A549 (cell line): ENCODE results near the gene TMPRSS2. TPM values are rescaled to one million over a fixed set of nuclear protein-coding genes. Genes with fewer than 3 reads are reported as not detected.

ENCODE experiments used
- ATAC-seq, 2 experiments: fragments of 200-7000 bp in 1 of 2; fragments of >200 bp in 1 of 2; cut with Nextera tagmentation in 1 of 2; cut with Tn5 transposase in 1 of 2; 3 replicates each; pipeline versions ENCODE4 v1.8.0 to v1.9.1; 2018 to 2020; ENCODE audit warnings: mild to moderate bottlenecking in 1 of 2, moderate library complexity in 1 of 2
- CTCF ChIA-PET: fragments of 300-600 bp; sonication (Branson Sonifier 250); formaldehyde crosslinking; extraction: SDS; loops from one replicate; lab custom pipeline; 2021; ENCODE audit warnings: antibody characterized with exemption, inconsistent platforms; lab: Yijun Ruan, JAX
- POLR2A ChIA-PET: fragments of 350-600 bp; formaldehyde crosslinking; extraction: SDS; loops from one replicate; lab custom pipeline; 2021; ENCODE audit warnings: antibody characterized with exemption, inconsistent platforms; lab: Yijun Ruan, JAX
- DNase-seq, 2 experiments: peaks; one replicate each; pipeline versions ENCODE4 v3.0.0 to v3.0.0-alpha.2; 2011 to 2016; ENCODE audit warnings: low read depth in 1 of 2, low spot score in 1 of 2
- FAIRE-seq: peaks from 2 replicates; lab custom pipeline; 2011; peaks lifted over from hg19 to GRCh38; lab: Jason Lieb, UNC
- H3K27ac ChIP-seq, 2 experiments: fragments of >200 bp; sonication (Bioruptor Twin); formaldehyde crosslinking; 3 replicates each; pipeline ENCODE4 v1.5.1; 2016 to 2017
- H3K4me1 ChIP-seq: fragments of >200 bp; sonication (Bioruptor Twin); formaldehyde crosslinking; 3 replicates; pipeline ENCODE4 v1.6.1; 2016
- H3K4me2 ChIP-seq: fragments of >200 bp; sonication (Bioruptor Twin); formaldehyde crosslinking; 3 replicates; pipeline ENCODE4 v1.6.1; 2016
- H3K4me3 ChIP-seq: fragments of >200 bp; sonication (Bioruptor Twin); formaldehyde crosslinking; 3 replicates; pipeline ENCODE4 v1.5.1; 2016
- H3K9me3 ChIP-seq: fragments of >200 bp; sonication (Bioruptor Twin); formaldehyde crosslinking; 3 replicates; pipeline ENCODE4 v1.6.1; 2016
- CBX2 ChIP-seq: fragments of 200-600 bp; sonication (generic); IDR thresholded peaks from 2 replicates; pipeline ENCODE4 v1.6.1; 2016; ENCODE audit warnings: low read depth, mild to moderate bottlenecking, borderline replicate concordance
- CBX8 ChIP-seq: fragments of 200-600 bp; sonication (generic); IDR thresholded peaks from 2 replicates; pipeline ENCODE4 v1.6.1; 2016
- CEBPB ChIP-seq, 2 experiments: fragments of >200 bp in 1 of 2; sonication (Bioruptor Twin) in 1 of 2; formaldehyde crosslinking in 1 of 2; IDR thresholded peaks; 2 replicates each; pipeline ENCODE4 v1.6.1; 2012 to 2016
- FOSB ChIP-seq: fragments of 250-450 bp; sonication (Bioruptor Pico); IDR thresholded peaks from 2 replicates; pipeline ENCODE4 v1.5.0; 2020; ENCODE audit warnings: mild to moderate bottlenecking, moderate library complexity
- FOXS1 ChIP-seq: fragments of 250-450 bp; sonication (Bioruptor Pico); IDR thresholded peaks from 2 replicates; pipeline ENCODE4 v1.5.0; 2020; ENCODE audit warnings: mild to moderate bottlenecking, moderate library complexity
- GATA3 ChIP-seq: IDR thresholded peaks from 2 replicates; pipeline ENCODE4 v1.6.1; 2012; ENCODE audit warnings: borderline replicate concordance
- HDAC2 ChIP-seq: fragments of 200-600 bp; sonication (generic); IDR thresholded peaks from 2 replicates; pipeline ENCODE4 v1.6.1; 2016
- HES2 ChIP-seq: fragments of >200 bp; sonication (Bioruptor Twin); formaldehyde crosslinking; IDR thresholded peaks from 2 replicates; pipeline ENCODE4 v1.6.1; 2016
- HEYL ChIP-seq: fragments of 250-450 bp; sonication (Bioruptor Pico); IDR thresholded peaks from 2 replicates; pipeline ENCODE4 v1.8.0; 2021; ENCODE audit warnings: mild to moderate bottlenecking, moderate library complexity
- HOXA7 ChIP-seq: fragments of 250-450 bp; sonication (Bioruptor Pico); IDR thresholded peaks from 2 replicates; pipeline ENCODE4 v1.5.0; 2020; ENCODE audit warnings: mild to moderate bottlenecking, moderate library complexity
- HOXB13 ChIP-seq: fragments of 250-450 bp; sonication (Bioruptor Pico); IDR thresholded peaks from 2 replicates; pipeline ENCODE4 v1.5.0; 2020; ENCODE audit warnings: low read depth, mild to moderate bottlenecking, moderate library complexity
- HOXB5 ChIP-seq: fragments of 250-450 bp; sonication (Bioruptor Pico); IDR thresholded peaks from 2 replicates; pipeline ENCODE4 v1.5.0; 2020; ENCODE audit warnings: mild to moderate bottlenecking, moderate library complexity
- JUNB ChIP-seq: fragments of >200 bp; sonication (Bioruptor Twin); formaldehyde crosslinking; IDR thresholded peaks from 2 replicates; pipeline ENCODE4 v1.6.1; 2016
- KDM1A ChIP-seq: fragments of 200-600 bp; sonication (generic); IDR thresholded peaks from 2 replicates; pipeline ENCODE4 v1.6.1; 2016; ENCODE audit warnings: low read depth, mild to moderate bottlenecking
- MYC ChIP-seq: IDR thresholded peaks from 2 replicates; pipeline ENCODE4 v1.6.1; 2012; ENCODE audit warnings: mild to moderate bottlenecking, inconsistent platforms, low read length, improper control_type of control experiment, borderline replicate concordance
- NPAS2 ChIP-seq: fragments of 250-450 bp; sonication (Bioruptor Pico); IDR thresholded peaks from 2 replicates; pipeline ENCODE4 v1.8.0; 2022; ENCODE audit warnings: mild to moderate bottlenecking, moderate library complexity, borderline replicate concordance
- PHF8 ChIP-seq: fragments of 200-600 bp; sonication (generic); IDR thresholded peaks from 2 replicates; pipeline ENCODE4 v1.6.1; 2016; ENCODE audit warnings: low read depth, mild to moderate bottlenecking, antibody characterized with exemption, moderate library complexity, borderline replicate concordance
- RCOR1 ChIP-seq: fragments of 150-350 bp; IDR thresholded peaks from 2 replicates; pipeline ENCODE4 v1.6.1; 2014; ENCODE audit warnings: antibody characterized with exemption, low read length, low read depth
- SMC3 ChIP-seq: fragments of >200 bp; sonication (Bioruptor Twin); formaldehyde crosslinking; IDR thresholded peaks from 3 replicates; pipeline ENCODE4 v1.6.1; 2018; ENCODE audit warnings: inconsistent platforms
- TP53 ChIP-seq: fragments of 250-450 bp; sonication (Bioruptor Pico); IDR thresholded peaks from 2 replicates; pipeline ENCODE4 v1.5.0; 2021; ENCODE audit warnings: mild to moderate bottlenecking, moderate library complexity
- ZC3H11A ChIP-seq: fragments of 450-650 bp; IDR thresholded peaks from 2 replicates; pipeline ENCODE4 v1.6.1; 2014; ENCODE audit warnings: antibody characterized with exemption, mild to moderate bottlenecking
- WGBS: methylation state at CpG from one replicate; pipeline ENCODE4 v1.1.6; 2017; ENCODE audit errors: missing lambda C conversion rate; 5-methylcytosine and 5-hydroxymethylcytosine counted together
- polyA plus RNA-seq, 4 experiments: library from polyadenylated mRNA; depleted of rRNA in 3 of 4; stranded (reverse); fragments of >200 nt; fragmentation: RNase III in 1 of 4; extraction: RNeasy Plus Mini Kit Qiagen cat#74134 plus additional on column Dnase treatment in 1 of 4; gene quantifications; 2 replicates in 3 of 4; 3 replicates in 1 of 4; pipeline ENCODE4 v1.2.3, GENCODE V29; 2011 to 2017
- TF ChIP-seq, protein P1 (sequence below): fragments of >200 bp; sonication (Bioruptor Twin); formaldehyde crosslinking; IDR thresholded peaks from 3 replicates; pipeline ENCODE4 v1.5.1; 2016
- TF ChIP-seq, protein P2 (sequence below): IDR thresholded peaks from 2 replicates; pipeline ENCODE4 v1.6.1; 2012
- TF ChIP-seq, protein P3 (sequence below): IDR thresholded peaks from 2 replicates; pipeline ENCODE4 v1.6.1; 2012; ENCODE audit warnings: low read depth, borderline replicate concordance
- TF ChIP-seq, protein P4 (sequence below): IDR thresholded peaks from 2 replicates; pipeline ENCODE4 v1.6.1; 2012

The TMPRSS2 gene
- polyA plus RNA-seq, 2 of the 4 experiments (the other 2 are of a cell fraction) = not detected

DNA sequence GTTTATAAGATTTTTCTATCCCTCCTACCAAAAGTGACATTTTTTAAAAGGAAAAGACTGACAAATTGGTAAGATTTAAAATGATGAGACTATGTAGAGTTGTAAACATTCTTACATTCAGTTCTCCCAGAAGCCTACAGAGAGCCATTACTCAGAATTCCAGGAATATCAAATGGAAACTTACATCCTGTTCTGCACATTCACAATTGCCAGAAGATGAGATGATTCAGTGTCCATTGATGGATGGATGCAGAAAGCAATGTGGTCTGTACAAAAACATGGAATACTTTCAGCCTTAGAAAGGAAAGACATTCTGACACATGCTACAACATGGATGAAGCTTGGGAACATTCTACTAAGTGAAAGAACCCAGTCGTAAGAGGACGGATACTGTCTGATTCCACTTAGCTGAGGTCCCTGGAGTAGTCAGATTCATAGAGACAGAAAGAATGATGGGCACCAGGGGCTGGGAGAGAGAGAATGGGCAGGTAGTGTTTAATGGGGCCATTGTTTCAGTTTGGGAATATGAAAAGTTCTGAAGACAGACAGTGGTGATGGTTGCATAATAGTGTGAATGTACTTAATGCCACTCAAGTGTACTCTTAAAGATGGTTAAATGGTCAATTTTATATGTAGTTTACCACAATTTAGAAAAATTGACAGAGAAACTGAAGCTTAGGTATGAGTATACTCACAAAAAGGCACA is 65.3 kb downstream of the TMPRSS2 start:
- no peak overlapping the region for H3K27ac ChIP-seq
- no peaks in the 10 kb centered on the region for H3K4me1 ChIP-seq
- no peak overlapping the region for H3K4me3 ChIP-seq
- H3K9me3 ChIP-seq = no peaks in the 10 kb centered on the region
- ATAC-seq (no peak), FAIRE-seq (no peak), DNase-seq (no peak)
- no peak overlapping the region for H3K4me2 ChIP-seq
- 63% methylated on average over 2 of the region's 2 CpGs for WGBS
- POLR2A ChIA-PET = no interaction called here
- TF ChIP-seq FOSB (CRISPR knock-in tag) (no peak), TP53 (no peak), HOXA7 (CRISPR knock-in tag) (no peak), SMC3 (no peak), HEYL (CRISPR knock-in tag) (no peak), RCOR1 (no peak), MYC (no peak), CEBPB (IDR thresholded peaks at IDR 0.05) (no peak), PHF8 (no peak), ZC3H11A (no peak), GATA3 (no peak), HOXB5 (CRISPR knock-in tag) (no peak)
- TF ChIP-seq, protein P1, sequence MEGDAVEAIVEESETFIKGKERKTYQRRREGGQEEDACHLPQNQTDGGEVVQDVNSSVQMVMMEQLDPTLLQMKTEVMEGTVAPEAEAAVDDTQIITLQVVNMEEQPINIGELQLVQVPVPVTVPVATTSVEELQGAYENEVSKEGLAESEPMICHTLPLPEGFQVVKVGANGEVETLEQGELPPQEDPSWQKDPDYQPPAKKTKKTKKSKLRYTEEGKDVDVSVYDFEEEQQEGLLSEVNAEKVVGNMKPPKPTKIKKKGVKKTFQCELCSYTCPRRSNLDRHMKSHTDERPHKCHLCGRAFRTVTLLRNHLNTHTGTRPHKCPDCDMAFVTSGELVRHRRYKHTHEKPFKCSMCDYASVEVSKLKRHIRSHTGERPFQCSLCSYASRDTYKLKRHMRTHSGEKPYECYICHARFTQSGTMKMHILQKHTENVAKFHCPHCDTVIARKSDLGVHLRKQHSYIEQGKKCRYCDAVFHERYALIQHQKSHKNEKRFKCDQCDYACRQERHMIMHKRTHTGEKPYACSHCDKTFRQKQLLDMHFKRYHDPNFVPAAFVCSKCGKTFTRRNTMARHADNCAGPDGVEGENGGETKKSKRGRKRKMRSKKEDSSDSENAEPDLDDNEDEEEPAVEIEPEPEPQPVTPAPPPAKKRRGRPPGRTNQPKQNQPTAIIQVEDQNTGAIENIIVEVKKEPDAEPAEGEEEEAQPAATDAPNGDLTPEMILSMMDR = no peak
- CTCF ChIA-PET = interaction anchor here (1.0 kb wide), 1 partner anchor 374 kb away, joined by 3 read pairs; no protein-coding TSS in a partner anchor

- no peaks in the 10 kb centered on the region for H3K9me3 ChIP-seq
- ChIA-PET CTCF (no interaction called here), POLR2A (no interaction called here)
- ATAC-seq (no peak), FAIRE-seq (no peak), DNase-seq (no peak)
- H3K27ac ChIP-seq = no peak overlapping the region
- no peak overlapping the region for H3K4me2 ChIP-seq
- TF ChIP-seq JUNB = no peak
- TF ChIP-seq, protein P2, sequence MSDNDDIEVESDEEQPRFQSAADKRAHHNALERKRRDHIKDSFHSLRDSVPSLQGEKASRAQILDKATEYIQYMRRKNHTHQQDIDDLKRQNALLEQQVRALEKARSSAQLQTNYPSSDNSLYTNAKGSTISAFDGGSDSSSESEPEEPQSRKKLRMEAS = no peak
- TF ChIP-seq, protein P3, sequence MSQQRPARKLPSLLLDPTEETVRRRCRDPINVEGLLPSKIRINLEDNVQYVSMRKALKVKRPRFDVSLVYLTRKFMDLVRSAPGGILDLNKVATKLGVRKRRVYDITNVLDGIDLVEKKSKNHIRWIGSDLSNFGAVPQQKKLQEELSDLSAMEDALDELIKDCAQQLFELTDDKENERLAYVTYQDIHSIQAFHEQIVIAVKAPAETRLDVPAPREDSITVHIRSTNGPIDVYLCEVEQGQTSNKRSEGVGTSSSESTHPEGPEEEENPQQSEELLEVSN = no peak
- TF ChIP-seq FOXS1 = no peak
- H3K4me3 ChIP-seq = no peak overlapping the region
- no peaks in the 10 kb centered on the region for H3K4me1 ChIP-seq
- 75% methylated on average over 13 of the region's 14 CpGs for WGBS
These were observed 66.4 kb downstream of the TMPRSS2 start for GRCh38 chr21:41441546-41441945.

GRCh38 chr21:41439248-41439647 is 68.7 kb downstream of the TMPRSS2 start:
- H3K4me3 ChIP-seq = no peak overlapping the region
- no peak for DNase-seq
- ATAC-seq = no peak
- ChIA-PET POLR2A (no interaction called here), CTCF (no interaction called here)
- H3K9me3 ChIP-seq = no peaks in the 10 kb centered on the region
- H3K4me2 ChIP-seq = no peak overlapping the region
- 46% methylated on average over 4 of the region's 4 CpGs for WGBS
- no peaks in the 10 kb centered on the region for H3K4me1 ChIP-seq
- TF ChIP-seq, protein P4, sequence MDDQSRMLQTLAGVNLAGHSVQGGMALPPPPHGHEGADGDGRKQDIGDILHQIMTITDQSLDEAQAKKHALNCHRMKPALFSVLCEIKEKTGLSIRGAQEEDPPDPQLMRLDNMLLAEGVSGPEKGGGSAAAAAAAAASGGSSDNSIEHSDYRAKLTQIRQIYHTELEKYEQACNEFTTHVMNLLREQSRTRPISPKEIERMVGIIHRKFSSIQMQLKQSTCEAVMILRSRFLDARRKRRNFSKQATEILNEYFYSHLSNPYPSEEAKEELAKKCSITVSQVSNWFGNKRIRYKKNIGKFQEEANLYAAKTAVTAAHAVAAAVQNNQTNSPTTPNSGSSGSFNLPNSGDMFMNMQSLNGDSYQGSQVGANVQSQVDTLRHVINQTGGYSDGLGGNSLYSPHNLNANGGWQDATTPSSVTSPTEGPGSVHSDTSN = no peak
- TF ChIP-seq MYC = no peak
- no peak for TF ChIP-seq CBX8
- no peak for TF ChIP-seq KDM1A
- TF ChIP-seq HDAC2 = no peak
- TF ChIP-seq HES2 = no peak
- no peak for TF ChIP-seq NPAS2 (CRISPR knock-in tag)
- TF ChIP-seq, protein P3 = no peak
- no peak for TF ChIP-seq HOXB13 (CRISPR knock-in tag)
- no peak for TF ChIP-seq CBX2
- no peak for FAIRE-seq
- no peak overlapping the region for H3K27ac ChIP-seq
